A549 treated with DMSO at 1 μM for 4 hours (cell line): ENCODE measurements around the gene CSNK1G1. TPM values are rescaled to one million over a fixed set of nuclear protein-coding genes. Genes with fewer than 3 reads are reported as not detected.

Source experiments
- total RNA-seq: library from RNA; stranded (reverse); fragments of 200-300 nt; extraction: Qiagen RNA extraction; gene quantifications from 5 replicates; pipeline ENCODE4 v1.2.3, GENCODE V29; 2022; ENCODE audit warnings: low read depth

The CSNK1G1 gene
- 14.9 to 21.2 TPM (median 18.0 TPM) in 5 replicates for total RNA-seq

GRCh38 chr15:64355944-64356709, at the start of gene CSNK1G1:
Gene CSNK1G1 (minus strand): TSS chr15:64356173. CDS start chr15:64300499, 55,674 bp downstream.

GRCh38 chr15:64387562-64388168, 31.7 kb upstream of the CSNK1G1 start, which contains the start of gene TRIP4:
Gene TRIP4 (plus strand): TSS chr15:64387836. CDS start chr15:64387864, 28 bp downstream.

GRCh38 chr15:64381000-64381751, 25.2 kb upstream of the CSNK1G1 start, which contains the start of gene PCLAF:
Gene PCLAF (minus strand): TSS chr15:64381441. CDS start chr15:64381371, 70 bp downstream.

DNA sequence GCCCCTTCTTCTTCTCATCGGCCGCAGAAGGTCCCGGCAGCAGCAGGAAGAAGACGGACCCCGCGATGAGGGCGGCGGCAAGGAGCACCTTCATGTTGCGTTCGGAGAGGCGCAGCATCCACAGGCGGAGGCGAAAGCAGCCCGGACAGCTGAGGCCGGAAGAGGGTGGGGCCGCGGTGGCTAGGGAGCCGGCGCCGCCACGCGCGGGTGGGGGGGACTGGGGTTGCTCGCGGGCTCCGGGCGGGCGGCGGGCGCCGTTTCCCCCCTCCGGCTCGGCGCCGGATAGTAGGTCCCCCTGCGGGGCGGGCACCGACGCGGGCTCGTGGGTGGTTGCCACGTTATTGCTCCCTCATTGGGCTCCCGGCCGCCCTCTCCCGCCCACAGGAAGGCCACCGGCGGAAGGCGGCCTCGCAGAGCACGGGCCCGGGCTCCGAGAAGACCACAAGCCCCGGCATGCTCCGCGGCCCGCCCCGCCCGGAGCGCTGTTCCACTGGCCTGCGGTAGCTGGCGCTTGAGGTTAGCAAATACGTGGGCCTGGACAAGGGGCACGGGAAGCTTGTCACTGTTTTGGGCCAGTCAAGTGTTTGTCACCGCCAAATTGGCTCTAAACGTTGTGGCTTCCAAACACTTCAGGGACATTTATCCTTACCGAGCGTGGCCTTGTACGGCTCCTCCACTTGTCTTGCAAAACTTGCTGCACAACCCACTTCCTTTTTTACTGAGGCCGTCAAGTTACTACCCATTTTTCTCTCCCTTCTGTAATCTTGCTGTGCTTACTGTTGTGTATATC, 192.9 kb downstream of the CSNK1G1 start, which contains the start of gene PPIB:
PPIB (minus strand) TSS at position 154 of the 790 bp plus-strand sequence; CDS start at position 118, 36 bp downstream.

DNA sequence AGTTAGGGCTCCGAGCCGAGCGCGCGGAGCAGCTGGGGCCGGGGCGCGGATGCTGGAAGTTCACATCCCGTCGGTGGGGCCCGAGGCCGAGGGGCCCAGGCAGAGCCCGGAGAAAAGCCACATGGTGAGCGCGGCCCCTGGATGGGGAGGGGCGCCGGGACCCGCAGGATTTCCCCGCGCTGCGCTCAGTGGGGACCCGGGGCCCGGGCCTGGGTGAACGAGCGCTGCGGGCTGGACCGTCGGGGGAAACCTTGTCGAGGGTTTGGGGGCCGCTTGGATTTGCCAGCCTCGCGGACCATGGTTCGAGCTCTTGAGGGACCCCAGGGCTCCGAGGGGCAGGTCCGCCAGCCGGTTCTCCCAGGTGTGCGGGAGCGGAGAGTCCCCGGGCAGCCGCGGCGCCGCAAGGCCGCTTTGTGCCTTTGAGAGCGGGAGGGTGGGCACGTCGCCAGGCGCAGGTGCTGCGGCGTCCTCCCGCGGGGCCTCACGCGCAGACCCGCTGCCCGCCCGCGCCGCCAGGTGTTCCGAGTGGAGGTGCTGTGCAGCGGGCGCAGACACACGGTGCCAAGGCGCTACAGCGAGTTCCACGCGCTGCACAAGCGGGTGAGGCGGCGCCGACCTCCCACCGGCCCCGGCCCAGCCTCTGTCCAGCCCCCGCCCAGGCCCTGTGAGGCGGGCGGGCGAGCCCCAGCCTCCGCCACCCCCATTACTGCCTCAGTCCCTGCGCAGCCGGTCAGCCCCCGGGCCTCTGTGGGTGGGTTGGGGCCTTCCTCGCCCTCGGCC, 204.1 kb downstream of the CSNK1G1 start, which contains the start of gene SNX22:
SNX22 (plus strand) TSS at position 5 of the 780 bp plus-strand sequence; CDS start at position 50, 45 bp downstream.

Other genes starting within 250 kb of the CSNK1G1 start
- 0.62 to 1.5 TPM (median 1.1 TPM) in 5 replicates for gene SNX22, start 204.4 kb downstream of the CSNK1G1 start, total RNA-seq
- gene PPIB, start 193.2 kb downstream of the CSNK1G1 start, total RNA-seq = 774 to 819 TPM (median 784 TPM) in 5 replicates
- 154 to 240 TPM (median 163 TPM) in 5 replicates for gene PCLAF, start 25.3 kb upstream of the CSNK1G1 start, total RNA-seq
- 23.9 to 28.2 TPM (median 24.9 TPM) in 5 replicates for gene TRIP4, start 31.7 kb upstream of the CSNK1G1 start, total RNA-seq
- 19.5 to 27.1 TPM (median 26.4 TPM) in 5 replicates for gene ZNF609, start 104.4 kb upstream of the CSNK1G1 start, total RNA-seq